ENCODE data around the gene LRP4.

The LRP4 gene

DNA sequence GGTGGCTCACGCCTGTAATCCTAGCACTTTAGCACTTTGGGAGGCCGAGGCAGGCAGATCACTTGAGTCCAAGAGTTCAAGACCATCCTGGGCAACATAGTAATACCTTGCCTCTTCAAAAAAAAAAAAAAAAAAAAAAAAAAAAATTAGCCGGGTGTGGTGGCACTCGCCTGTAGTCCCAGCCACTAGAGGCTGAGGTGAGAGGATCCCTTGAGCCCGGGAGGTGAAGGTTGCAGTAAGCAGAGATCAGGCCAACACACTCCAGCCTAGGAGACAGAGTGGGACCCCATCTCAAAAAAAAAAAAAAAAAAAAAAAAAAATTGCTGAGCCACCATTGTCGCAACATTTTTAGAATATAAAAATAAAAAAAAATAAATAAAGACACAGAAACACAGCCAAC is 79.8 kb downstream of the LRP4 start:
- DNase-seq: no peak

DNA sequence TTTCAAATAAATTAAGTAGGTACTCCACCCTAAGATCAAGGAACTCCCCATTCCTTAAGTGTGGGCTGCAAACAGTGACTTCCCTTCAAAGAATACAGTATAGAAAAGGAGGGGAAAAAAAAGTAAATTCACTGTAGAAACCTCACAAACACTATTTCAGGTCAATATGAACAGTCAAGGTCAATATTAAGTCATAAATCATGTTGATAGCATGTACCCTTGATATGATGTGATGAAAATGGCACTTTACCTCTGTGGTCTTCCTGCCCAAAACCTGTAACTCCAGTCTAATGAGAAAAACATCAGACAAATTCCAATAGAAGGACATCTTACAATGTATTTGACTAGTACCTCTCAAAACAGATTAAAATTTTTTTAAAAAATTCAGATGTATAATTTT is 80.5 kb downstream of the LRP4 start:
- no peak for DNase-seq

- no peak for DNase-seq
These were observed 81.5 kb downstream of the LRP4 start for GRCh38 chr11:46836870-46837269.

- no peak for DNase-seq
These were observed 81.9 kb downstream of the LRP4 start for GRCh38 chr11:46836431-46836830.

- DNase-seq: no peak
These were observed 82.5 kb downstream of the LRP4 start for GRCh38 chr11:46835897-46836296.

DNA sequence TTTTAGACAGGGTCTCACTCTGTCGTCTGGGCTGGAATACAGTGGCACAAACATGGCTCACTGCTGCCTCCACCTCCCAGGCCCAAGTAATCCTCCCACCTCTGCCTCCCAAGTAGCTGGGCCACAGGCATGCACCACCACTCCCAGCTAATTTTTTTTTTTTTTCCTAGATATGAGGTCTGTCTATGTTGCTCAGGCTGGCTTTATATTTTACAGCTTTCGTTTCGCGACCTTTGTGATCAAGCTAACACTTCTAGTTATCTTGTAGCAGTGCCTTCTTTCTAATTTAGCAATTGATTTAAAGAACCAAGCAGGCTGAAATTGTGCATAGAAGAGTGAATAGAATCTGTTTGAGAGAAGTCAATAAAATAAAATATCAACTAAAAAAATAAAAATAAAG is 83.5 kb downstream of the LRP4 start:
- DNase-seq: no peak

DNA sequence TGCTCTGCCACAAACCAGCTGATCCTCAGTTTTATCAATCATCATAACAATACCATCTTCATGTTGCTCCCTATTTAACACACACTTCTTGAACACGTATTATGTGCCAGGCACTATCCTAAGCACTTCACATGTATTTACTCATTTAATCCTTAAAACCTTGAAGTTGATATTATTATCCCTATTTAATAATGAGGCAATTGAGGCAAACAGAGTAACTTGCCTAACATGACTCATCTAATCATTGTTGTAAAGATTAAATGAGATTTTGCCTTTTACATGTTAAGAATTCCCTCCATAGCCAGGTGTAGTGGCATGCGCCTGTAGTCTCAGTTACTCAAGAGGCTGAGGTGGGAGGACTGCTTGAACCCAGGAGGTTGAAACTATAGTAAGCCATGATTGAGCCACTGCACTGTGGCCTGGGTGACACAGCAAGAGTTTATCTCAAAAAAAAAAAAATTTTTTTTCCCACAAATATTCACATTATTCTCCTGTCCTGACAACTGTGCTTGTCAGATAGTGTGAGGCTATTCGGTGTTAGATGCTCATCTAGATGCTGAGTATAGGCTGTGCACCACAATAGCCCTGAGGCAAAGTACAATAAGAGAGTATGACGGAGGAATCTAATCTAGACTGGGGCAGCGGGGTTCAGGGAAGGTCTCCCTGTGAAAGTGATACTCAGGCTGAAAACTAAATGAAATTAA is 85.7 kb downstream of the LRP4 start:
- DNase-seq: no peak

DNA sequence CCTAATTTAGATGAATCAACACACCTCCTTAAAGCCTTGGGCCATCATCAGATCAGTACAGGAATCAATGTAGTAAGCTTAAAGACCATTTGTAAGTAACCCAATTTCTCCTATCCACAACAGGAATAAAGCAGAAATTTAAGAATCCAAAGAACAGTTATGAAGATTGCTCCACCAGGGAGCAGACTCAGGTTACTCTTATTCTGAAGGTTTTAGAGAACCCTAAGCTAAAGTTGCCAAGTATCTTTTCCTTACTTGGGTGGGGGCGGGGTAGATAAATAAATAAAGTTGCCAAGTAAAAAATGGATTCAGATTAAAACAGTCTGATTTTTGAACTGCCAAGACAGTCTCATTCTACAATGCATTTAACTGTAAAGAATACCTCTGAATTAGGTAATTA is 90.4 kb downstream of the LRP4 start:
- DNase-seq: no peak

GRCh38 chr11:46826310-46827044 is 91.9 kb downstream of the LRP4 start:
- DNase-seq: peak; percentile 84

- DNase-seq: peak; percentile 30
These were observed 109.4 kb downstream of the LRP4 start for GRCh38 chr11:46808799-46809431.

All from NCI-H82 (cell line).